HUES48 (cell line): ENCODE measurements around the gene ITGAX.

ENCODE experiments used
- H3K27ac ChIP-seq: one replicate; pipeline ENCODE4 v1.7.0; 2013; ENCODE audit warnings: low read depth, low read length, inconsistent platforms
- H3K27me3 ChIP-seq: 2 replicates; pipeline ENCODE4 v1.6.1; 2013; ENCODE audit warnings: mild to moderate bottlenecking, low read length; ENCODE audit not compliant: control insufficient read depth, insufficient read depth
- H3K36me3 ChIP-seq: 2 replicates; pipeline ENCODE4 v1.6.1; 2013; ENCODE audit warnings: low read length; ENCODE audit not compliant: control insufficient read depth, insufficient read depth
- H3K4me1 ChIP-seq: 2 replicates; pipeline ENCODE4 v1.6.1; 2013; ENCODE audit warnings: mild to moderate bottlenecking, low read length; ENCODE audit not compliant: control insufficient read depth, insufficient read depth
- H3K4me3 ChIP-seq: 2 replicates; pipeline ENCODE4 v1.5.1; 2013; ENCODE audit warnings: mild to moderate bottlenecking, low read depth, low read length
- H3K9ac ChIP-seq: 2 replicates; pipeline ENCODE4 v1.6.1; 2013; ENCODE audit warnings: mild to moderate bottlenecking, low read depth, low read length, moderate library complexity
- H3K9me3 ChIP-seq: 2 replicates; pipeline ENCODE4 v1.6.1; 2013; ENCODE audit warnings: low read length; ENCODE audit not compliant: control insufficient read depth, insufficient read depth

Gene ITGAX

DNA sequence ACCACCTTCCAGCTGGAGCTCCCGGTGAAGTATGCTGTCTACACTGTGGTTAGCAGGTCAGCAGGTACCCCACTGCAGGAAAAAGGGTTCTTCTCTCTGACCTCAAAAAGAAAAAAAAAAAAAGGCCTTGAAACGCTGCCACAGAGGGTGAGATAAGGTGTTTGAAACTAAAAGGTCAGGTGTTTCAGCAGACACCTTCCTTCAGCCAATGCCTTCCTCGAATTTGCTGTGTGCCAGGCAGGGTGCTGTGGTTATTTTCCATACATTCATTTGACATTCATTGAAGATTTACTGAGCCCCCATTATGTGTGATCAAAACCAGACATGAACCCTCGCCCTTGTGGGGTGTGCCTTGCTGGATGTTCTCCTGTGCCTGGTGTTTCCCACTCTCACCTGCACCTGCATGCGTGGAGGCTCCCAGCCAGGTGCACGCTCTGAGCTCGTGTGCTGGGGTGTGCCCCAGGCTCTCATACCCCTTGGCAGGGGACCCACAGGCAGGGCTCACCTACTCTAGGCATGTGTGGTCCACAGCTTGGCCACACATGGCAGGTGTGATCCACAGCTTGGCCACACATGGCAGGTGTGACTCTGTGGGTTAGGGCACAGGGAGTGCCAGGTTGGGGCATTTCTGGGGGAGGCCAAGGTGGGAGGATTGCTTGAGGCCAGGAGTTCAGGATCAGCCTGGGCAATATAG is 22.4 kb downstream of the ITGAX start:
- no peak overlapping the region for H3K9ac ChIP-seq
- no peaks in the 10 kb centered on the region for H3K36me3 ChIP-seq
- H3K27me3 ChIP-seq, result no peaks in the 10 kb centered on the region
- H3K4me3 ChIP-seq, result no peak overlapping the region
- H3K9me3 ChIP-seq, result no peaks in the 10 kb centered on the region
- H3K27ac ChIP-seq, result no peak overlapping the region
- no peaks in the 10 kb centered on the region for H3K4me1 ChIP-seq

- H3K27me3 ChIP-seq, result no peaks in the 10 kb centered on the region
Observed at GRCh38 chr16:31380201-31380600, 25.2 kb downstream of the ITGAX start.

DNA sequence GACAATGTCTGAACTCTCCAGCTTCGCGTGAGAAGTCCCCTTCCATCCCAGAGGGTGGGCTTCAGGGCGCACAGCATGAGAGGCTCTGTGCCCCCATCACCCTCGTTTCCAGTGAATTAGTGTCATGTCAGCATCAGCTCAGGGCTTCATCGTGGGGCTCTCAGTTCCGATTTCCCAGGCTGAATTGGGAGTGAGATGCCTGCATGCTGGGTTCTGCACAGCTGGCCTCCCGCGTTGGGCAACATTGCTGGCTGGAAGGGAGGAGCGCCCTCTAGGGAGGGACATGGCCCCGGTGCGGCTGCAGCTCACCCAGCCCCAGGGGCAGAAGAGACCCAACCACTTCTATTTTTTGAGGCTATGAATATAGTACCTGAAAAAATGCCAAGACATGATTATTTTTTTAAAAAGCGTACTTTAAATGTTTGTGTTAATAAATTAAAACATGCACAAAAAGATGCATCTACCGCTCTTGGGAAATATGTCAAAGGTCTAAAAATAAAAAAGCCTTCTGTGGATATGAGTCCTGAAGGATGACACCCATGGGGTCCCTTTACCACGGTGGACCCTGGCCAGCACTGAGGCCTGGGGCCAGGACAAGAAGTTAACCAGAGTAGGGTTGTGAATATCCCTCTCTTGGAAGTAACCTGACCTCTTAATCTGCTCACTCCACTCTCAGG is 27.6 kb downstream of the ITGAX start:
- Histone ChIP-seq H3K27ac (no peak overlapping the region), H3K9ac (no peak overlapping the region), H3K36me3 (no peaks in the 10 kb centered on the region), H3K9me3 (no peaks in the 10 kb centered on the region), H3K4me3 (no peak overlapping the region), H3K4me1 (peaks cover 5% of the 10 kb centered on the region; the same call in 1 of the 2 replicates), H3K27me3 (no peaks in the 10 kb centered on the region)

More at GRCh38 chr16:31380201-31380600, 25.2 kb downstream of the ITGAX start:
- no peak overlapping the region for H3K27ac ChIP-seq
- H3K4me1 ChIP-seq, result no peaks in the 10 kb centered on the region
- no peaks in the 10 kb centered on the region for H3K9me3 ChIP-seq
- no peak overlapping the region for H3K4me3 ChIP-seq
- H3K9ac ChIP-seq, result no peak overlapping the region
- H3K36me3 ChIP-seq, result no peaks in the 10 kb centered on the region

- Histone ChIP-seq H3K27me3 (no peaks in the 10 kb centered on the region), H3K27ac (no peak overlapping the region), H3K36me3 (no peaks in the 10 kb centered on the region)
Observed at GRCh38 chr16:31385680-31386079, 30.7 kb downstream of the ITGAX start.

GRCh38 chr16:31386157-31386984 is 31.4 kb downstream of the ITGAX start:
- Histone ChIP-seq H3K4me3 (no peak overlapping the region), H3K36me3 (no peaks in the 10 kb centered on the region), H3K4me1 (peaks cover 5% of the 10 kb centered on the region; the same call in 1 of the 2 replicates), H3K27ac (no peak overlapping the region), H3K27me3 (no peaks in the 10 kb centered on the region), H3K9me3 (no peaks in the 10 kb centered on the region), H3K9ac (no peak overlapping the region)

More at GRCh38 chr16:31385680-31386079, 30.7 kb downstream of the ITGAX start:
- H3K9ac ChIP-seq, result no peak overlapping the region
- peaks cover 5% of the 10 kb centered on the region; the same call in 1 of the 2 replicates for H3K4me1 ChIP-seq
- H3K4me3 ChIP-seq, result no peak overlapping the region
- H3K9me3 ChIP-seq, result no peaks in the 10 kb centered on the region

- H3K9me3 ChIP-seq, result no peaks in the 10 kb centered on the region
- no peak overlapping the region for H3K9ac ChIP-seq
- H3K36me3 ChIP-seq, result no peaks in the 10 kb centered on the region
- no peaks in the 10 kb centered on the region for H3K27me3 ChIP-seq
- H3K27ac ChIP-seq, result no peak overlapping the region
- H3K4me1 ChIP-seq, result peaks cover 5% of the 10 kb centered on the region; the same call in 1 of the 2 replicates
- no peak overlapping the region for H3K4me3 ChIP-seq
Observed at GRCh38 chr16:31388535-31388934, 33.6 kb downstream of the ITGAX start.

GRCh38 chr16:31390504-31391041 is 35.6 kb downstream of the ITGAX start:
- H3K9ac ChIP-seq, result no peak overlapping the region
- H3K36me3 ChIP-seq, result no peaks in the 10 kb centered on the region
- H3K9me3 ChIP-seq, result no peaks in the 10 kb centered on the region
- no peaks in the 10 kb centered on the region for H3K27me3 ChIP-seq
- H3K27ac ChIP-seq, result no peak overlapping the region
- H3K4me3 ChIP-seq, result no peak overlapping the region
- peaks cover 5% of the 10 kb centered on the region; the same call in 1 of the 2 replicates for H3K4me1 ChIP-seq

DNA sequence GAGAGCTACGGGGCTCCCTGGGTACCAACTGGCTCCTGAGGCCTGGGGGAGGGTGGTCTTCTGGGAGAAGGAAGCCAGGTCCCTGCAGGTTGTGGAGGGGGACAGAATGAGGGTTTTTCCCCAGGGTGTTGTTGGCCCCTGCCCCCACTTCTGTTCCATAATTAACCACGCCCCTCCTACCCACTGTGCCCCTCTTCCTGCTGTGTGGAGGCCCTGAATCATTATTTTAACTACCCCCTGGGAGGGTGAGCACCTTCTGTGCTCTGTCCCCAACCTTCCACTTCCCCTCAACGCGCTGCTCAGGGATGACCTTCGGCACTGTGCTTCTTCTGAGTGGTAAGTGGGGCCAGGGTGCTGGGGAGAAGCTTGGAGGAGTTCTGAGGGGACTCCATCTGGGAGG is 38.1 kb downstream of the ITGAX start, which contains the start of gene ITGAD:
TSS of gene ITGAD (plus strand) at position 280 of the 400 bp plus-strand sequence. CDS start at position 306, 26 bp downstream.
- H3K9me3 ChIP-seq, result no peaks in the 10 kb centered on the region
- no peaks in the 10 kb centered on the region for H3K36me3 ChIP-seq
- no peak within 1 kb of the TSS for H3K27ac ChIP-seq
- no peak within 1 kb of the TSS for H3K4me3 ChIP-seq
- H3K4me1 ChIP-seq, result no peaks in the 10 kb centered on the region
- no peak within 1 kb of the TSS for H3K9ac ChIP-seq
- no peaks in the 10 kb centered on the region for H3K27me3 ChIP-seq

DNA sequence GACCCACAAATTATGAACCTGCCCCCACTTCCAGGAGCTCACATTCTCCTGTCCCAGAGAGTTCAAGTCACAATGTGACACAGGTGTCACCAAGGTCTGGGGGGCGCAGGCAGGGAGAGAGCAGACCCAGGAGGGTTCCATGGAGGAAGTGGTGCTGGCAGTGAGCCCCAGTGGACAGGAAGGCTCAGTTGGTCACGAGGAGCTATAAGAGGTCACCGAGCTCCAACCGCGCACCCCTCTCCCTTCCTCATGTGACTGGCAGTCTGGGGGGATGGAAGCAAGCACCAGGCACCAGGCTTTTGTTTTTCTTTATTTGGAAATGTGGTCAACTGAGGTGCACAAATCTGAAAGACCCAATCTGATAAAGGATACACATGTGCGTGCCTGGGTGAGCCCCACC is 40.7 kb downstream of the ITGAX start:
- no peaks in the 10 kb centered on the region for H3K4me1 ChIP-seq
- no peak overlapping the region for H3K4me3 ChIP-seq
- H3K27me3 ChIP-seq, result no peaks in the 10 kb centered on the region
- no peaks in the 10 kb centered on the region for H3K9me3 ChIP-seq
- H3K36me3 ChIP-seq, result no peaks in the 10 kb centered on the region
- no peak overlapping the region for H3K27ac ChIP-seq
- no peak overlapping the region for H3K9ac ChIP-seq

GRCh38 chr16:31397096-31397660 is 42.2 kb downstream of the ITGAX start:
- no peaks in the 10 kb centered on the region for H3K4me1 ChIP-seq
- H3K36me3 ChIP-seq, result no peaks in the 10 kb centered on the region
- H3K27ac ChIP-seq, result no peak overlapping the region
- no peak overlapping the region for H3K4me3 ChIP-seq
- H3K9ac ChIP-seq, result no peak overlapping the region
- no peaks in the 10 kb centered on the region for H3K9me3 ChIP-seq
- H3K27me3 ChIP-seq, result no peaks in the 10 kb centered on the region
